H9 (cell line): Measurements from ENCODE around the gene SLC22A2. TPM values are rescaled to one million over a fixed set of nuclear protein-coding genes. Genes with fewer than 3 reads are reported as not detected.

Experiments
- DNase-seq: peaks from one replicate; pipeline ENCODE4 v3.0.0-alpha.2; 2017
- H2AFZ ChIP-seq: one replicate; pipeline ENCODE4 v1.6.1; 2013; ENCODE audit warnings: mild to moderate bottlenecking, low read length, control low read depth, moderate library complexity
- H2AK5ac ChIP-seq: 2 replicates; pipeline ENCODE4 v1.6.1; 2013; ENCODE audit warnings: low read length, control low read depth, mixed read lengths; ENCODE audit not compliant: insufficient read length
- H2BK120ac ChIP-seq: one replicate; pipeline ENCODE4 v1.6.1; 2013; ENCODE audit warnings: low read depth, mild to moderate bottlenecking, low read length, control low read depth, inconsistent platforms; ENCODE audit not compliant: poor library complexity, severe bottlenecking
- H2BK12ac ChIP-seq: 2 replicates; pipeline ENCODE4 v1.6.1; 2013; ENCODE audit warnings: low read length, control low read depth, mixed read lengths, low read depth; ENCODE audit not compliant: insufficient read length
- H2BK15ac ChIP-seq: 2 replicates; pipeline ENCODE4 v1.6.1; 2013; ENCODE audit warnings: low read depth, low read length, control low read depth
- H2BK20ac ChIP-seq: one replicate; pipeline ENCODE4 v1.6.1; 2013; ENCODE audit warnings: low read depth, mild to moderate bottlenecking, low read length, control low read depth, inconsistent platforms; ENCODE audit not compliant: poor library complexity, severe bottlenecking
- H2BK5ac ChIP-seq: 2 replicates; pipeline ENCODE4 v1.6.1; 2013; ENCODE audit warnings: low read length, control low read depth, mixed read lengths; ENCODE audit not compliant: insufficient read length
- H3K14ac ChIP-seq: 2 replicates; pipeline ENCODE4 v1.6.1; 2013; ENCODE audit warnings: low read length, control low read depth; ENCODE audit not compliant: insufficient read depth
- H3K18ac ChIP-seq: 2 replicates; pipeline ENCODE4 v1.6.1; 2013; ENCODE audit warnings: low read depth, mild to moderate bottlenecking, mixed read lengths, low read length, control low read depth; ENCODE audit not compliant: insufficient read length
- H3K23ac ChIP-seq: 2 replicates; pipeline ENCODE4 v1.6.1; 2013; ENCODE audit warnings: low read length, control low read depth, mixed read lengths, low read depth; ENCODE audit not compliant: insufficient read length
- H3K23me2 ChIP-seq: 2 replicates; pipeline ENCODE4 v1.6.1; 2013; ENCODE audit warnings: low read depth, mild to moderate bottlenecking, mixed read lengths, low read length, control low read depth; ENCODE audit not compliant: insufficient read length, poor library complexity, severe bottlenecking
- H3K27ac ChIP-seq: 2 replicates; pipeline ENCODE4 v1.5.1; 2013; ENCODE audit warnings: low read length, control low read depth, mixed read lengths, low read depth; ENCODE audit not compliant: insufficient read length
- H3K27me3 ChIP-seq: 2 replicates; pipeline ENCODE4 v1.6.1; 2013; ENCODE audit warnings: low read length, control low read depth, inconsistent platforms; ENCODE audit not compliant: insufficient read depth
- H3K4ac ChIP-seq: 2 replicates; pipeline ENCODE4 v1.6.1; 2013; ENCODE audit warnings: low read depth, mild to moderate bottlenecking, control low read depth, inconsistent platforms, low read length, moderate library complexity
- H3K4me1 ChIP-seq: 2 replicates; pipeline ENCODE4 v1.6.1; 2013; ENCODE audit warnings: low read length, control low read depth, inconsistent platforms; ENCODE audit not compliant: insufficient read depth
- H3K4me2 ChIP-seq: 2 replicates; pipeline ENCODE4 v1.6.1; 2013; ENCODE audit warnings: low read length, control low read depth, mixed read lengths; ENCODE audit not compliant: insufficient read length, insufficient read depth
- H3K56ac ChIP-seq: 2 replicates; pipeline ENCODE4 v1.6.1; 2013; ENCODE audit warnings: low read depth, mild to moderate bottlenecking, mixed read lengths, low read length, control low read depth; ENCODE audit not compliant: insufficient read length
- H3K79me1 ChIP-seq: 2 replicates; pipeline ENCODE4 v1.6.1; 2013; ENCODE audit warnings: low read depth, mild to moderate bottlenecking, moderate library complexity, low read length, control low read depth, inconsistent platforms; ENCODE audit not compliant: insufficient read depth, poor library complexity, severe bottlenecking
- H3K79me2 ChIP-seq: 2 replicates; pipeline ENCODE4 v1.6.1; 2013; ENCODE audit warnings: low read length, control low read depth, inconsistent platforms; ENCODE audit not compliant: insufficient read depth
- H3K9ac ChIP-seq: 2 replicates; pipeline ENCODE4 v1.6.1; 2013; ENCODE audit warnings: low read length, control low read depth, mixed read lengths; ENCODE audit not compliant: insufficient read length; ENCODE audit errors: extremely low read depth
- H3K9me3 ChIP-seq: one replicate; pipeline ENCODE4 v1.6.1; 2013; ENCODE audit warnings: low read depth, low read length, inconsistent platforms; ENCODE audit not compliant: control insufficient read depth
- H3T11ph ChIP-seq: one replicate; pipeline ENCODE4 v1.6.1; 2013; ENCODE audit warnings: mild to moderate bottlenecking, low read length, control low read depth, inconsistent platforms
- H4K20me1 ChIP-seq: one replicate; pipeline ENCODE4 v1.6.1; 2013; ENCODE audit not compliant: control insufficient read depth, insufficient read length, insufficient read depth
- H4K5ac ChIP-seq: 2 replicates; pipeline ENCODE4 v1.6.1; 2013; ENCODE audit warnings: low read depth, mild to moderate bottlenecking, mixed read lengths, low read length, control low read depth; ENCODE audit not compliant: insufficient read length
- H4K8ac ChIP-seq: replicated peaks from 2 replicates; pipeline ENCODE4 v1.6.1; 2013; ENCODE audit warnings: low read length, control low read depth, mixed read lengths, low read depth; ENCODE audit not compliant: insufficient read length
- H4K91ac ChIP-seq: 2 replicates; pipeline ENCODE4 v1.6.1; 2013; ENCODE audit warnings: low read depth, mild to moderate bottlenecking, moderate library complexity, mixed read lengths, low read length, control low read depth; ENCODE audit not compliant: insufficient read length
- H3K27ac Mint-ChIP-seq, 3 experiments: 2 replicates in 2 of 3; 3 replicates in 1 of 3; pipeline ENCODE4 v1.8.0; 2020 to 2021; ENCODE audit warnings: mixed read lengths in 3 of 3, mild to moderate bottlenecking in 1 of 3, moderate library complexity in 1 of 3
- H3K27me3 Mint-ChIP-seq: 2 replicates; pipeline ENCODE4 v1.8.0; 2021; ENCODE audit warnings: low read depth, mild to moderate bottlenecking, moderate library complexity, mixed read lengths
- H3K36me3 Mint-ChIP-seq, 3 experiments: 2 replicates in 2 of 3; 3 replicates in 1 of 3; pipeline ENCODE4 v1.8.0; 2020 to 2021; ENCODE audit warnings: low read depth in 3 of 3, mixed read lengths in 3 of 3; ENCODE audit not compliant: insufficient read depth in 1 of 3
- H3K4me1 Mint-ChIP-seq, 2 experiments: 2 replicates each; pipeline ENCODE4 v1.8.0; 2020; ENCODE audit warnings: mixed read lengths in 2 of 2
- H3K4me3 Mint-ChIP-seq, 2 experiments: 2 replicates in 1 of 2; 3 replicates in 1 of 2; pipeline ENCODE4 v1.8.0; 2020 to 2021; ENCODE audit warnings: mild to moderate bottlenecking in 2 of 2, mixed read lengths in 2 of 2, moderate library complexity in 1 of 2
- H3K9me3 Mint-ChIP-seq, 2 experiments: 2 replicates in 1 of 2; 3 replicates in 1 of 2; pipeline ENCODE4 v1.8.0; 2020; ENCODE audit warnings: mild to moderate bottlenecking in 2 of 2, mixed read lengths in 2 of 2, moderate library complexity in 1 of 2
- WGBS: extraction: QIAGEN DNeasy Blood & Tissue Kit; methylation state at CpG from one replicate; pipeline ENCODE4 v1.1.7; 2013; ENCODE audit warnings: missing lambda C conversion rate, low lambda C conversion rate, mixed read lengths; ENCODE audit not compliant: insufficient read length; ENCODE audit errors: extremely low coverage; 5-methylcytosine and 5-hydroxymethylcytosine counted together
- total RNA-seq: library from RNA; stranded (reverse); gene quantifications from 2 replicates; pipeline ENCODE4 v1.2.1, GENCODE V29; 2021
- TF ChIP-seq, protein P1 (sequence below): fragments of 200-600 bp; sonication (generic); conservative IDR thresholded peaks from 3 replicates; pipeline ENCODE4 v1.8.0; 2021; ENCODE audit warnings: antibody characterized with exemption, mild to moderate bottlenecking

The SLC22A2 gene
- total RNA-seq, 1 experiment from 2014 or later = 1.0 TPM

DNA sequence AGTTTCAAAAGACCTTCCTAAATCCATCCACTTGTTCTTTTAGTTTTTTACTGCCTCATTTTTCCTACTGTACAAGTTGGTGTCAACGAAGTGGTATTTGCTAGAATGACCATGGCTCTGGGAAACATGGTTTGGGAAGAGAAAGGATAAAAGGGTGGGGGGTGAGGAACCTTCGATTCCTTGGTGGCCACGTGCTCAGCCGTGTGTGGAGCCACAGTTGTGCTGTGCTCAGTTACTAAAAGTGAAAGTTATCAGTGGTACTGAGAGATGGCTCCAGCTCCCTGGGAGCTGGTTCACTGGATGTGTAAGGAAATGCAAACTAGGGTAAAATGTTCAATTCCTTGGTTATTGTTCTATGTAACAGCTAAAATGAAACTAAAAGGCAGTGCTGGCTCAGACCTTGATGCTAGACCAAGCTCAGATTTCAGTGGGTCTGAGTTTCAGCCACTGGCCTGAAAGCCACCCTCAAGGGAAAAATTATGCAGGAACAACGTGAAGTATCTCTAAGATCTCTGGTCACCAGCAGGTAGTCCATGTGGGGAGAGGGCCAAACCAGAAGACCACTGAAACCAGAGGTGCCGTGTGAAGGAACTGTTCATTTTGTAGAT, 7.4 kb upstream of the SLC22A2 start:
- no peaks in the 10 kb centered on the region for H3K9me3 Mint-ChIP-seq
- Histone ChIP-seq H3K4ac (no peak overlapping the region), H3K4me1 (no peaks in the 10 kb centered on the region), H3K4me2 (no peak overlapping the region), H2AFZ (no peak overlapping the region), H2BK15ac (no peak overlapping the region), H3K14ac (no peak overlapping the region), H3K9me3 (no peaks in the 10 kb centered on the region), H3T11ph (no peak overlapping the region), H2BK12ac (no peak overlapping the region), H2AK5ac (no peak overlapping the region), H2BK20ac (no peak overlapping the region), H3K23me2 (no peaks in the 10 kb centered on the region), H4K20me1 (no peaks in the 10 kb centered on the region), H3K79me2 (no peaks in the 10 kb centered on the region), H2BK120ac (no peak overlapping the region), H3K56ac (no peak overlapping the region), H3K9ac (no peak overlapping the region), H3K23ac (no peak overlapping the region), H3K79me1 (no peaks in the 10 kb centered on the region), H4K8ac (no peak overlapping the region), H2BK5ac (no peak overlapping the region), H3K27me3 (no peaks in the 10 kb centered on the region), H4K91ac (no peak overlapping the region), H4K5ac (no peak overlapping the region), H3K27ac (no peak overlapping the region), H3K18ac (no peak overlapping the region)
- DNase-seq = no peak
- no peaks in the 10 kb centered on the region for H3K27me3 Mint-ChIP-seq
- no peaks in the 10 kb centered on the region for H3K36me3 Mint-ChIP-seq
- H3K4me3 Mint-ChIP-seq = no peak overlapping the region
- 0 out of 7 replicates have a peak overlapping the region, but pooled peaks of 1 of the 3 experiments have one; percentile 11 for H3K27ac Mint-ChIP-seq
- H3K4me1 Mint-ChIP-seq = peaks cover 8% of the 10 kb centered on the region in 2 experiments
- WGBS = no CpG with 5 or more reads among the region's 6 CpGs
- TF ChIP-seq, protein P1, sequence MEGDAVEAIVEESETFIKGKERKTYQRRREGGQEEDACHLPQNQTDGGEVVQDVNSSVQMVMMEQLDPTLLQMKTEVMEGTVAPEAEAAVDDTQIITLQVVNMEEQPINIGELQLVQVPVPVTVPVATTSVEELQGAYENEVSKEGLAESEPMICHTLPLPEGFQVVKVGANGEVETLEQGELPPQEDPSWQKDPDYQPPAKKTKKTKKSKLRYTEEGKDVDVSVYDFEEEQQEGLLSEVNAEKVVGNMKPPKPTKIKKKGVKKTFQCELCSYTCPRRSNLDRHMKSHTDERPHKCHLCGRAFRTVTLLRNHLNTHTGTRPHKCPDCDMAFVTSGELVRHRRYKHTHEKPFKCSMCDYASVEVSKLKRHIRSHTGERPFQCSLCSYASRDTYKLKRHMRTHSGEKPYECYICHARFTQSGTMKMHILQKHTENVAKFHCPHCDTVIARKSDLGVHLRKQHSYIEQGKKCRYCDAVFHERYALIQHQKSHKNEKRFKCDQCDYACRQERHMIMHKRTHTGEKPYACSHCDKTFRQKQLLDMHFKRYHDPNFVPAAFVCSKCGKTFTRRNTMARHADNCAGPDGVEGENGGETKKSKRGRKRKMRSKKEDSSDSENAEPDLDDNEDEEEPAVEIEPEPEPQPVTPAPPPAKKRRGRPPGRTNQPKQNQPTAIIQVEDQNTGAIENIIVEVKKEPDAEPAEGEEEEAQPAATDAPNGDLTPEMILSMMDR = no peak
